ENCODE measurements around the gene WIPF1.

GRCh38 chr2:174612970-174613369 is 15.4 kb upstream of the WIPF1 start:
- TF ChIP-seq CTCF (IDR thresholded peaks at IDR 0.05; ENCODE audit: low read length) (no peak), EZH2 (optimal IDR thresholded peaks at IDR 0.05; ENCODE audit: low read depth, low read length) (no peak), EZH2phosphoT487 (IDR thresholded peaks at IDR 0.05; ENCODE audit: low read length) (no peak)

Data from MM.1S (cell line).